RWPE2 (cell line): ENCODE results near the gene EFCAB11.

ENCODE experiments used
- ATAC-seq: fragments of 200-7000 bp; cut with Tn5 transposase; 3 replicates; pipeline ENCODE4 v1.9.1; 2021; ENCODE audit warnings: low read depth
- DNase-seq: peaks from one replicate; pipeline ENCODE4 v3.0.0-alpha.2; 2020; ENCODE audit warnings: low spot score
- H3K27ac ChIP-seq: fragments of 450-650 bp; 2 replicates; pipeline ENCODE4 v1.5.1; 2017; ENCODE audit warnings: mild to moderate bottlenecking; ENCODE audit not compliant: poor library complexity, severe bottlenecking
- H3K27me3 ChIP-seq: fragments of 250-450 bp; sonication (Bioruptor Pico); 2 replicates; pipeline ENCODE4 v1.5.1; 2021; ENCODE audit warnings: mild to moderate bottlenecking, moderate library complexity; ENCODE audit not compliant: insufficient read depth, poor library complexity, severe bottlenecking
- H3K36me3 ChIP-seq: fragments of 250-450 bp; sonication (Bioruptor Pico); 2 replicates; pipeline ENCODE4 v1.5.1; 2020; ENCODE audit warnings: low read depth, mild to moderate bottlenecking, moderate library complexity
- H3K4me1 ChIP-seq: fragments of 250-450 bp; sonication (Bioruptor Pico); 2 replicates; pipeline ENCODE4 v1.5.1; 2021; ENCODE audit warnings: mild to moderate bottlenecking, moderate library complexity; ENCODE audit not compliant: insufficient read depth, poor library complexity, severe bottlenecking
- H3K4me3 ChIP-seq: fragments of 250-450 bp; sonication (Bioruptor Pico); 2 replicates; pipeline ENCODE4 v1.5.1; 2021; ENCODE audit warnings: mild to moderate bottlenecking, moderate library complexity; ENCODE audit not compliant: severe bottlenecking
- H3K9me3 ChIP-seq: fragments of 250-450 bp; sonication (Bioruptor Pico); 2 replicates; pipeline ENCODE4 v1.5.1; 2021; ENCODE audit warnings: mild to moderate bottlenecking, moderate library complexity; ENCODE audit not compliant: severe bottlenecking
- TF ChIP-seq, protein P1 (sequence below): fragments of 450-650 bp; IDR thresholded peaks from one replicate; pipeline ENCODE4 v1.5.1; 2017; ENCODE audit warnings: mild to moderate bottlenecking, moderate library complexity; ENCODE audit not compliant: poor library complexity, severe bottlenecking

The EFCAB11 gene

DNA sequence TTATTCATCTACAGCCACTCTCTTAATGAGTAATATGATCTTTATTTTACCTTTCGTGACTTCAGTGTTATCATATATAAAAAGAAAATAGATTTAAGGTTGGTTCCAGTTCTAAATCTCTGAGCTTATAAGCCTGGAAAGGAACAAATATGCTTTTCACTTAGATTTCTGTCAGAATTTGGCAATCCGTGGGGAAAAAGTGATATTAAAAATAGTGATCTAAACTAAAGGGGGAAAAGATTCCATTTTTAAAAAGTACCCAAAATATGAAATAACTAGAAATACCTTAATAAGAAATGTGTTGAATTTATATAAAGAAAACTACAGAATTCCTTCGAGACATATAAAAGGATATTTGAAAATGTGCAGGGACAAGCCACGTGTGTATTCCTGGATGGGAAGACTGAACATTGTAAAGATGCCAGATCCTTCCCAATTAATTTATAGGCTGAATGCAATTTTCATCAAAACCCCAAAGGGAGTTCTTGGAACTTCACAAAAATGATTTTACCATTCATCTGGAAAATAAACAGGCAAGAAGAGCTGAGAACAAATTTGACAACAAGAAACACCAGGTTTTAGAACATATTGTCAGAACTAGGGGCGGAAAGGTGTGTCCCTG lies 142.5 kb downstream of the EFCAB11 start:
- no peak overlapping the region for H3K27ac ChIP-seq
- ATAC-seq (no peak), DNase-seq (no peak)
- TF ChIP-seq, protein P1, sequence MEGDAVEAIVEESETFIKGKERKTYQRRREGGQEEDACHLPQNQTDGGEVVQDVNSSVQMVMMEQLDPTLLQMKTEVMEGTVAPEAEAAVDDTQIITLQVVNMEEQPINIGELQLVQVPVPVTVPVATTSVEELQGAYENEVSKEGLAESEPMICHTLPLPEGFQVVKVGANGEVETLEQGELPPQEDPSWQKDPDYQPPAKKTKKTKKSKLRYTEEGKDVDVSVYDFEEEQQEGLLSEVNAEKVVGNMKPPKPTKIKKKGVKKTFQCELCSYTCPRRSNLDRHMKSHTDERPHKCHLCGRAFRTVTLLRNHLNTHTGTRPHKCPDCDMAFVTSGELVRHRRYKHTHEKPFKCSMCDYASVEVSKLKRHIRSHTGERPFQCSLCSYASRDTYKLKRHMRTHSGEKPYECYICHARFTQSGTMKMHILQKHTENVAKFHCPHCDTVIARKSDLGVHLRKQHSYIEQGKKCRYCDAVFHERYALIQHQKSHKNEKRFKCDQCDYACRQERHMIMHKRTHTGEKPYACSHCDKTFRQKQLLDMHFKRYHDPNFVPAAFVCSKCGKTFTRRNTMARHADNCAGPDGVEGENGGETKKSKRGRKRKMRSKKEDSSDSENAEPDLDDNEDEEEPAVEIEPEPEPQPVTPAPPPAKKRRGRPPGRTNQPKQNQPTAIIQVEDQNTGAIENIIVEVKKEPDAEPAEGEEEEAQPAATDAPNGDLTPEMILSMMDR = no peak
- H3K4me3 ChIP-seq = no peak overlapping the region
- H3K9me3 ChIP-seq = no peaks in the 10 kb centered on the region
- peaks cover 6% of the 10 kb centered on the region for H3K4me1 ChIP-seq
- H3K27me3 ChIP-seq = no peaks in the 10 kb centered on the region
- no peaks in the 10 kb centered on the region for H3K36me3 ChIP-seq

DNA sequence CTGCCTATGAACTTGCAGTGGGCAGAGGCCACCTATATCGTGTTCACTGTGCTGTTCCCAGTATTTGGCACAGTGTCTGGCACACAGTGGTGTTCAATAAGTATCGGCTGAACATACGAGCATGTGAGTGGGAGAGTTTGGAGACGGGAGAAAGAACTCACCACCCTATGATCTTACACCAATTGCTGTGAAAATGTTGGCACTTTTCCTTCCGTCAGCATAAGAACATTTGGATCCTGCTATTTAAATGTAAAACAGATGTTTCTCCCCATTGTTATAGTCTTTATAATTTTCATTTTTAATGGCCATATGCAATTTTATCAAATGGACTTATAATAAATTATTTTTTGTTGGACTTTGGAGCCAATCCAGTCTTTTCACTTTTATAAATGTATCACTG lies 144.4 kb downstream of the EFCAB11 start:
- no peaks in the 10 kb centered on the region for H3K27me3 ChIP-seq
- no peak for ATAC-seq
- no peaks in the 10 kb centered on the region for H3K36me3 ChIP-seq
- TF ChIP-seq, protein P1 = no peak
- DNase-seq = no peak
- H3K4me1 ChIP-seq = peaks cover 9% of the 10 kb centered on the region
- H3K27ac ChIP-seq = no peak overlapping the region
- H3K9me3 ChIP-seq = no peaks in the 10 kb centered on the region
- H3K4me3 ChIP-seq = no peak overlapping the region

DNA sequence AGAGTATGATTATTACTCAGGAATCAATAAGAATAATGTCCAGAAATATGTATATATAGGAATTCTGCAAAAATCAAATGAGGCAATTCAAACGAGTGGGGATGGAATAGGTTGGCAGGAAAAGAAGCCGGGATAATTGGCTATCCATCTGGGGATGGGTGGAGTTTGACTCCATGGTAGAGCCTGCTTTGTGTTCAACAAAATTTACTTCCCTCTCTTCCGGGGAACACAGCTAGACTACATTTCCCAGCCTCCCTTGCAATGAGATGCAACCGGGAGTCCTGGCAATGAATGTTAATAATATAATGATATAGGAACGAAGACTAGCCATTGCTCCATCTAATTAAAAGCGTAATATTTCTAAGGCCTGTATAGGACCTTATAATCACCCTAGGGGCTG lies 146.6 kb downstream of the EFCAB11 start:
- H3K27me3 ChIP-seq = no peaks in the 10 kb centered on the region
- DNase-seq (no peak), ATAC-seq (no peak)
- TF ChIP-seq, protein P1 = no peak
- H3K9me3 ChIP-seq = no peaks in the 10 kb centered on the region
- H3K27ac ChIP-seq = no peak overlapping the region
- H3K4me3 ChIP-seq = no peak overlapping the region
- H3K4me1 ChIP-seq = peaks cover 9% of the 10 kb centered on the region
- no peaks in the 10 kb centered on the region for H3K36me3 ChIP-seq

DNA sequence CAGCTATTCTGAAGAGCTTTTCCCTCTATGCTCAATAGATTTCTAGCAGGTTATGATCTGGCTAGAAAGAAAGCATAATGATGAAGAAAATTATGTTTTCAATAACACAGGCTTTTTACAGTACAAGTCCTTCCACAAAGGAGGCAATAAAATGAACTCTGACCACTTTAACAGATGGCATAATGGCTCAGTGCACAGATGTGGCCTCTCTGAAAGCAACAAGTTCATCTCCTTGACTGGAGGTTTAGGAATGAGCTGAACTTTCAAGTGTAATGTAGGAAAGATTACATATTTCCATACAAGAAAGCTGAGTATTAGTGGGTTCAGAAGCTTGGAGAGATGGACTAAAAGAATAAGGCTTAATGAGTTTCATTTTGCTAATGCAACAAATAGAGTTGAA lies 147.4 kb downstream of the EFCAB11 start:
- Histone ChIP-seq H3K4me3 (no peak overlapping the region), H3K36me3 (no peaks in the 10 kb centered on the region), H3K27ac (no peak overlapping the region), H3K9me3 (no peaks in the 10 kb centered on the region), H3K27me3 (no peaks in the 10 kb centered on the region), H3K4me1 (peaks cover 9% of the 10 kb centered on the region)
- TF ChIP-seq, protein P1 = no peak
- DNase-seq (no peak), ATAC-seq (no peak)

DNA sequence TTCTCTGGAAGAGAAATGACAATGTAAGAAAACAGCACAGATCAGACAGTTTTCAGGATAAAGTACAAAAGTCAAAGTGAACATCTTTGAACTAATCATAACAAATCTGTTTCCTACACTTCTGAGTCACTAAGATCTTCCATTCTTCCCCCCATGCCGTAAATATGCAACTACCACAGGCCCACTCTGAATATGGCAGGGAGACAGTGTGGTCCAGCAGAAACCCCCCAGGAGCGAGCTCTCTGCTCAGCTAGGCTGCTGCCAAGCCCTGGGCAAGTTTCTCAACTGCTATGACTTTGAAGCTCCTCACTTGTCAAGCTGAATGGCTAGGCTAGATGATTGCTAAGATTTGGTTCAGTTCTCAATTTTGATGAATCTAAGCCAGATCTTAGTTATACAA lies 148.1 kb downstream of the EFCAB11 start:
- Histone ChIP-seq H3K4me3 (no peak overlapping the region), H3K36me3 (no peaks in the 10 kb centered on the region), H3K27me3 (no peaks in the 10 kb centered on the region), H3K27ac (no peak overlapping the region), H3K9me3 (no peaks in the 10 kb centered on the region), H3K4me1 (peaks cover 14% of the 10 kb centered on the region)
- no peak for ATAC-seq
- TF ChIP-seq, protein P1 = no peak
- DNase-seq = no peak
